Hepatocyte (in vitro differentiated cells): Measurements from ENCODE around the gene FHOD3. TPM values are rescaled to one million over a fixed set of nuclear protein-coding genes. Genes with fewer than 3 reads are reported as not detected.
A peak's percentile ranks its signal among the peaks of the same experiment; 100 is the strongest.

Source experiments
- DNase-seq: peaks from one replicate; pipeline ENCODE4 v3.0.0-alpha.2; 2016; ENCODE audit warnings: low spot score
- H2AFZ ChIP-seq: fragments of 200-600 bp; sonication (generic); 2 replicates; pipeline ENCODE4 v1.6.0; 2016; ENCODE audit warnings: antibody characterized with exemption, mild to moderate bottlenecking
- H3K27ac ChIP-seq: fragments of 200-600 bp; sonication (generic); 2 replicates; pipeline ENCODE4 v1.5.1; 2016; ENCODE audit warnings: mild to moderate bottlenecking
- H3K27me3 ChIP-seq: fragments of 200-600 bp; sonication (generic); 2 replicates; pipeline ENCODE4 v1.6.1; 2016
- H3K36me3 ChIP-seq: fragments of 200-600 bp; sonication (generic); replicated peaks from 2 replicates; pipeline ENCODE4 v1.5.1; 2016; ENCODE audit warnings: low read depth; ENCODE audit not compliant: insufficient read depth
- H3K4me1 ChIP-seq: fragments of 200-600 bp; sonication (generic); 2 replicates; pipeline ENCODE4 v1.5.1; 2016; ENCODE audit warnings: mild to moderate bottlenecking, moderate library complexity; ENCODE audit not compliant: insufficient read depth
- H3K4me2 ChIP-seq: fragments of 200-600 bp; sonication (generic); 2 replicates; pipeline ENCODE4 v1.6.0; 2016
- H3K4me3 ChIP-seq: fragments of 200-600 bp; sonication (generic); 2 replicates; pipeline ENCODE4 v1.5.1; 2016; ENCODE audit warnings: mild to moderate bottlenecking
- H3K79me2 ChIP-seq: fragments of 200-600 bp; sonication (generic); 2 replicates; pipeline ENCODE4 v1.6.0; 2017; ENCODE audit warnings: mild to moderate bottlenecking
- H3K9me2 ChIP-seq: fragments of 200-600 bp; sonication (generic); replicated peaks from 2 replicates; pipeline ENCODE4 v1.6.0; 2017; ENCODE audit warnings: mild to moderate bottlenecking; ENCODE audit not compliant: insufficient read depth
- H3K9me3 ChIP-seq: fragments of 200-600 bp; sonication (generic); 2 replicates; pipeline ENCODE4 v1.5.1; 2016; ENCODE audit warnings: low read depth, mild to moderate bottlenecking
- H4K20me1 ChIP-seq: fragments of 200-600 bp; sonication (generic); 2 replicates; pipeline ENCODE4 v1.6.0; 2016; ENCODE audit warnings: mild to moderate bottlenecking; ENCODE audit not compliant: insufficient read depth, poor library complexity, severe bottlenecking
- CTCF ChIP-seq: fragments of 200-600 bp; sonication (generic); IDR thresholded peaks from 2 replicates; pipeline ENCODE4 v1.5.1; 2016; ENCODE audit warnings: antibody characterized with exemption, mild to moderate bottlenecking; ENCODE audit not compliant: poor library complexity
- EZH2 ChIP-seq: fragments of 200-600 bp; sonication (generic); IDR thresholded peaks from 2 replicates; pipeline ENCODE4 v1.6.1; 2016; ENCODE audit warnings: antibody characterized with exemption, mild to moderate bottlenecking, borderline replicate concordance
- EZH2phosphoT487 ChIP-seq: fragments of 200-600 bp; sonication (generic); IDR thresholded peaks from one replicate; pipeline ENCODE4 v1.6.1; 2018; ENCODE audit warnings: antibody characterized with exemption, mild to moderate bottlenecking, low read depth, moderate library complexity; ENCODE audit not compliant: unreplicated experiment, severe bottlenecking
- WGBS: methylation state at CpG from one replicate; pipeline ENCODE4 v1.1.6; 2016; ENCODE audit warnings: low lambda C conversion rate; ENCODE audit errors: missing lambda C conversion rate; 5-methylcytosine and 5-hydroxymethylcytosine counted together
- polyA plus RNA-seq: library from polyadenylated mRNA; unstranded; fragments of >200 nt; fragmentation: Nextera tagmentation; extraction: Ambion mirVana; gene quantifications from 2 replicates; pipeline ENCODE4 v1.2.1, GENCODE V29; 2016
- total RNA-seq: library from RNA; depleted of rRNA; stranded (reverse); fragments of >200 nt; gene quantifications from 2 replicates; pipeline ENCODE4 v1.2.3, GENCODE V29; 2014

FHOD3 gene
- total and polyA plus RNA-seq, 2 experiments from 2014 or later: 1.7 to 2.7 TPM

GRCh38 chr18:36527740-36528455 lies 230.4 kb downstream of the FHOD3 start:
- no peak for TF ChIP-seq EZH2
- no peak for TF ChIP-seq EZH2phosphoT487
- TF ChIP-seq CTCF: no peak
- no peak overlapping the region for H3K4me3 ChIP-seq
- H3K9me3 ChIP-seq: no peaks in the 10 kb centered on the region
- H3K27ac ChIP-seq: peak overlapping the region; percentile 41
- no peaks in the 10 kb centered on the region for H3K79me2 ChIP-seq
- no peak overlapping the region for H2AFZ ChIP-seq
- 53% methylated on average over 2 of the region's 2 CpGs for WGBS
- no peaks in the 10 kb centered on the region for H3K36me3 ChIP-seq
- no peaks in the 10 kb centered on the region for H4K20me1 ChIP-seq
- H3K27me3 ChIP-seq: no peaks in the 10 kb centered on the region
- peak; percentile 37 for DNase-seq
- peaks cover 4% of the 10 kb centered on the region for H3K4me1 ChIP-seq
- H3K9me2 ChIP-seq: no peaks in the 10 kb centered on the region
- H3K4me2 ChIP-seq: no peak overlapping the region

- Histone ChIP-seq H4K20me1 (no peaks in the 10 kb centered on the region), H3K4me2 (no peak overlapping the region), H3K4me3 (no peak overlapping the region), H2AFZ (no peak overlapping the region), H3K36me3 (no peaks in the 10 kb centered on the region), H3K79me2 (no peaks in the 10 kb centered on the region), H3K9me3 (no peaks in the 10 kb centered on the region), H3K9me2 (no peaks in the 10 kb centered on the region), H3K4me1 (peaks cover 4% of the 10 kb centered on the region), H3K27ac (no peak overlapping the region), H3K27me3 (no peaks in the 10 kb centered on the region)
- 91% methylated on average over 8 of the region's 8 CpGs for WGBS
- no peak for TF ChIP-seq EZH2phosphoT487
- no peak for TF ChIP-seq CTCF
- no peak for TF ChIP-seq EZH2
- no peak for DNase-seq
Measured at GRCh38 chr18:36529747-36530146, 232.2 kb downstream of the FHOD3 start.

- H3K9me2 ChIP-seq: no peaks in the 10 kb centered on the region
- H3K27ac ChIP-seq: no peak overlapping the region
- no peaks in the 10 kb centered on the region for H4K20me1 ChIP-seq
- H2AFZ ChIP-seq: no peak overlapping the region
- H3K79me2 ChIP-seq: no peaks in the 10 kb centered on the region
- H3K9me3 ChIP-seq: no peaks in the 10 kb centered on the region
- TF ChIP-seq EZH2 (no peak), EZH2phosphoT487 (no peak), CTCF (no peak)
- no peak overlapping the region for H3K4me2 ChIP-seq
- H3K4me1 ChIP-seq: peaks cover 4% of the 10 kb centered on the region
- DNase-seq: no peak
- no peaks in the 10 kb centered on the region for H3K27me3 ChIP-seq
- WGBS: 89% methylated on average over 4 of the region's 4 CpGs
- H3K4me3 ChIP-seq: no peak overlapping the region
- H3K36me3 ChIP-seq: no peaks in the 10 kb centered on the region
Measured at GRCh38 chr18:36530676-36531405, 233.3 kb downstream of the FHOD3 start.
